Endothelial cell of umbilical vein (primary cell): Measurements from ENCODE around the gene MDN1. TPM values are rescaled to one million over a fixed set of nuclear protein-coding genes. Genes with fewer than 3 reads are reported as not detected.

Experiments used
- BruUV-seq: library from RNA; stranded (reverse); fragments of 400-500 nt; replicated peaks from 2 replicates; lab custom pipeline; 2021; lab: Mats Ljungman, UMichigan
- CTCF ChIA-PET: fragments of 300-600, 350-600 bp; sonication (Branson Sonifier 250); formaldehyde crosslinking; loops from one replicate; lab custom pipeline; 2021; ENCODE audit warnings: antibody characterized with exemption, inconsistent platforms; lab: Charles Lee
- POLR2A ChIA-PET: fragments of 300-600, 350-600 bp; sonication (Branson Sonifier 250); formaldehyde crosslinking; loops from one replicate; lab custom pipeline; 2021; ENCODE audit warnings: antibody characterized with exemption, inconsistent platforms; lab: Charles Lee
- DNase-seq: peaks from one replicate; pipeline ENCODE4 v3.0.0-alpha.2; 2011; ENCODE audit warnings: low read depth, low spot score
- FAIRE-seq: peaks from 2 replicates; lab custom pipeline; 2011; peaks lifted over from hg19 to GRCh38; lab: Jason Lieb, UNC
- H2AFZ ChIP-seq: 2 replicates; pipeline ENCODE4 v1.6.0; 2012; ENCODE audit warnings: low read depth, low read length, control low read depth, inconsistent platforms
- H3K27ac ChIP-seq: 2 replicates; pipeline ENCODE4 v1.5.1; 2011; ENCODE audit warnings: low read depth, mild to moderate bottlenecking, control low read depth, low read length, moderate library complexity; ENCODE audit not compliant: insufficient read depth
- H3K27me3 ChIP-seq, 2 experiments: 2 replicates each; pipeline versions ENCODE4 v1.6.0 to v1.6.1; 2011; ENCODE audit warnings: low read length in 2 of 2, mixed read lengths in 1 of 2; ENCODE audit not compliant: control insufficient read depth in 2 of 2, insufficient read depth in 2 of 2
- H3K36me3 ChIP-seq, 2 experiments: 2 replicates in 1 of 2; 3 replicates in 1 of 2; pipeline ENCODE4 v1.5.1; 2011; ENCODE audit warnings: low read length in 2 of 2, mild to moderate bottlenecking in 1 of 2, moderate library complexity in 1 of 2; ENCODE audit not compliant: control insufficient read depth in 2 of 2, insufficient read depth in 2 of 2; ENCODE audit errors: extremely low read depth in 1 of 2
- H3K4me1 ChIP-seq: 3 replicates; pipeline ENCODE4 v1.5.1; 2011; ENCODE audit warnings: mild to moderate bottlenecking, low read length; ENCODE audit not compliant: control insufficient read depth, insufficient read depth; ENCODE audit errors: extremely low read depth
- H3K4me2 ChIP-seq: 2 replicates; pipeline ENCODE4 v1.6.1; 2011; ENCODE audit warnings: low read length, control low read depth, mixed read lengths; ENCODE audit not compliant: insufficient read depth
- H3K4me3 ChIP-seq, 3 experiments: fragments of 200-600 bp in 1 of 3; sonication (generic), shearing (Covaris generic) in 1 of 3; replicated peaks in 1 of 3; 2 replicates each; pipeline ENCODE4 v1.5.1; 2011 to 2016; ENCODE audit warnings: control low read depth in 3 of 3, low read length in 3 of 3, mild to moderate bottlenecking in 2 of 3, inconsistent platforms in 1 of 3, low read depth in 1 of 3, moderate library complexity in 1 of 3; ENCODE audit not compliant: insufficient read depth in 1 of 3
- H3K79me2 ChIP-seq: 2 replicates; pipeline ENCODE4 v1.6.0; 2012; ENCODE audit warnings: low read length, inconsistent platforms; ENCODE audit not compliant: control insufficient read depth, insufficient read depth
- H3K9ac ChIP-seq: replicated peaks from 2 replicates; pipeline ENCODE3; 2011; ENCODE audit warnings: low read length, control low read depth; ENCODE audit not compliant: insufficient read depth; ENCODE audit errors: extremely low read depth
- H3K9me1 ChIP-seq: replicated peaks from 3 replicates; pipeline ENCODE4 v1.6.0; 2011; ENCODE audit warnings: mild to moderate bottlenecking, low read length; ENCODE audit not compliant: control insufficient read depth, insufficient read depth; ENCODE audit errors: extremely low read depth
- H3K9me3 ChIP-seq: replicated peaks from 2 replicates; pipeline ENCODE4 v1.5.1; 2012; ENCODE audit warnings: low read length, inconsistent platforms; ENCODE audit not compliant: control insufficient read depth, insufficient read depth
- H4K20me1 ChIP-seq: replicated peaks from 2 replicates; pipeline ENCODE3; 2011; ENCODE audit warnings: mild to moderate bottlenecking, low read length; ENCODE audit not compliant: control insufficient read depth, insufficient read depth; ENCODE audit errors: extremely low read depth
- EZH2 ChIP-seq: IDR thresholded peaks from 2 replicates; pipeline ENCODE4 v1.6.1; 2012; ENCODE audit warnings: borderline replicate concordance, low read depth, mild to moderate bottlenecking, moderate library complexity, low read length, inconsistent platforms; ENCODE audit not compliant: severe bottlenecking
- FOS ChIP-seq: IDR thresholded peaks from 2 replicates; pipeline ENCODE4 v1.6.1; 2011; ENCODE audit warnings: mild to moderate bottlenecking, low read length, moderate library complexity, borderline replicate concordance; ENCODE audit not compliant: insufficient read depth
- GATA2 ChIP-seq: IDR thresholded peaks from 2 replicates; pipeline ENCODE4 v1.7.0; 2011; ENCODE audit warnings: low read depth, mild to moderate bottlenecking, moderate library complexity, mixed read lengths, low read length; ENCODE audit not compliant: insufficient read length, insufficient read depth
- JUN ChIP-seq: IDR thresholded peaks from 2 replicates; pipeline ENCODE4 v1.6.1; 2011; ENCODE audit warnings: borderline replicate concordance, low read depth; ENCODE audit not compliant: insufficient read length, insufficient read depth
- MYC ChIP-seq: IDR thresholded peaks from one replicate; pipeline ENCODE4 v1.6.1; 2011; ENCODE audit warnings: mild to moderate bottlenecking, low read depth, low read length
- POLR2A ChIP-seq: IDR thresholded peaks from 2 replicates; pipeline ENCODE4 v1.6.1; 2012; ENCODE audit warnings: low read depth, mild to moderate bottlenecking, control low read depth, low read length
- POLR2AphosphoS5 ChIP-seq: IDR thresholded peaks from 2 replicates; pipeline ENCODE4 v1.6.1; 2012; ENCODE audit warnings: low read depth, mild to moderate bottlenecking, control low read depth, low read length, moderate library complexity; ENCODE audit not compliant: insufficient read depth
- dilution Hi-C: fragments of 300-500 bp; cut with MboI; formaldehyde crosslinking; loops from one replicate; pipeline ENCODE4 v1.15.0; 2019; ENCODE audit warnings: low sequenced_read_pairs; ENCODE audit not compliant: extremely low pct_ligation_motif_present
- intact Hi-C: fragments of 100-400 bp; cut with micrococcal nuclease; formaldehyde crosslinking; loops from one replicate; pipeline ENCODE4 v1.10.0; 2022
- polyA plus RNA-seq, 4 experiments: library from polyadenylated mRNA; depleted of rRNA in 3 of 4; stranded (reverse) in 3 of 4; unstranded in 1 of 4; fragments of >200 nt; gene quantifications; 2 replicates each; pipeline versions ENCODE4 v1.2.1 to v1.2.3, GENCODE V29; 2011 to 2012; ENCODE audit warnings: missing spikeins in 1 of 4
- total RNA-seq: library from RNA; stranded (reverse); gene quantifications from 2 replicates; pipeline ENCODE4 v1.2.3, GENCODE V29; 2021
- TF ChIP-seq, protein P1 (sequence below), 2 donors: IDR thresholded peaks; 1 replicate in 1 of 2; 2 replicates in 1 of 2; pipeline ENCODE4 v1.5.1; 2011; ENCODE audit warnings: low read length in 2 of 2, mild to moderate bottlenecking in 2 of 2, moderate library complexity in 2 of 2, control low read depth in 1 of 2, inconsistent platforms in 1 of 2, low read depth in 1 of 2; ENCODE audit not compliant: insufficient read depth in 1 of 2; ENCODE audit errors: extremely low read depth in 1 of 2
- TF ChIP-seq, protein P2 (sequence below): IDR thresholded peaks from 2 replicates; pipeline ENCODE4 v1.6.1; 2011; ENCODE audit not compliant: insufficient read depth, insufficient read length

The MDN1 gene
- total and polyA plus RNA-seq, 2 donors (not counting 3 experiments of a cell fraction or from before 2014, with no cell fraction given) = 9.2 to 39.6 TPM

DNA sequence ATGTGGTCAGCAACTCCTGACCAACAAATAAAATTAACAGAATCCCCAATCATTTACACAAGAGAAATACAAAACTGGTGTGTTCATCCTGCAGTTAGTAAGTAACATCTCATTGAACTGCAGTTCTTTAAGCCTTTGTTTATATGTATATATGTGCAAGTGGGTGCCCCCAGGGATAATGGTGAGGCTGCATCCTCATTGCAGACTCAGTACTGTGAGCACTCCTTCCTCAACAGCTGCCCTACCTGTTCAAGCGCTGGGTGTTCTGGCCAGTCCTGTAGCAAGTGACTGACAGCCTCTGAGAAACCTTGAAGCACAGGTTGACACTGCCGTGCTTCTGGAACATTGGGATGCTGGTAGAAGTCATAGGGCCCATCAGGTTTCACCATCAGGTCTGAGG lies 131.3 kb downstream of the MDN1 start:
- Histone ChIP-seq H3K4me3 (no peak overlapping the region), H2AFZ (no peak overlapping the region), H3K27ac (no peak overlapping the region), H4K20me1 (no peaks in the 10 kb centered on the region), H3K27me3 (no peaks in the 10 kb centered on the region), H3K4me1 (no peaks in the 10 kb centered on the region), H3K9me1 (no peaks in the 10 kb centered on the region), H3K9me3 (no peaks in the 10 kb centered on the region), H3K79me2 (no peaks in the 10 kb centered on the region), H3K36me3 (peaks cover 14 to 25% of the 10 kb centered on the region in 2 experiments), H3K4me2 (no peak overlapping the region), H3K9ac (no peak overlapping the region)
- ChIA-PET POLR2A (no interaction called here), CTCF (no interaction called here)
- intact Hi-C loops (no loop called here), dilution Hi-C loops (no loop called here)
- DNase-seq (no peak), FAIRE-seq (no peak)
- TF ChIP-seq POLR2A = no peak
- TF ChIP-seq, protein P1, sequence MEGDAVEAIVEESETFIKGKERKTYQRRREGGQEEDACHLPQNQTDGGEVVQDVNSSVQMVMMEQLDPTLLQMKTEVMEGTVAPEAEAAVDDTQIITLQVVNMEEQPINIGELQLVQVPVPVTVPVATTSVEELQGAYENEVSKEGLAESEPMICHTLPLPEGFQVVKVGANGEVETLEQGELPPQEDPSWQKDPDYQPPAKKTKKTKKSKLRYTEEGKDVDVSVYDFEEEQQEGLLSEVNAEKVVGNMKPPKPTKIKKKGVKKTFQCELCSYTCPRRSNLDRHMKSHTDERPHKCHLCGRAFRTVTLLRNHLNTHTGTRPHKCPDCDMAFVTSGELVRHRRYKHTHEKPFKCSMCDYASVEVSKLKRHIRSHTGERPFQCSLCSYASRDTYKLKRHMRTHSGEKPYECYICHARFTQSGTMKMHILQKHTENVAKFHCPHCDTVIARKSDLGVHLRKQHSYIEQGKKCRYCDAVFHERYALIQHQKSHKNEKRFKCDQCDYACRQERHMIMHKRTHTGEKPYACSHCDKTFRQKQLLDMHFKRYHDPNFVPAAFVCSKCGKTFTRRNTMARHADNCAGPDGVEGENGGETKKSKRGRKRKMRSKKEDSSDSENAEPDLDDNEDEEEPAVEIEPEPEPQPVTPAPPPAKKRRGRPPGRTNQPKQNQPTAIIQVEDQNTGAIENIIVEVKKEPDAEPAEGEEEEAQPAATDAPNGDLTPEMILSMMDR (IDR thresholded peaks at IDR 0.05; ENCODE audit: extremely low read depth in 1 of 2, insufficient read depth in 1 of 2, low read depth in 1 of 2, low read length in 2 of 2) = no peak
- no peak for TF ChIP-seq GATA2
- TF ChIP-seq, protein P2, sequence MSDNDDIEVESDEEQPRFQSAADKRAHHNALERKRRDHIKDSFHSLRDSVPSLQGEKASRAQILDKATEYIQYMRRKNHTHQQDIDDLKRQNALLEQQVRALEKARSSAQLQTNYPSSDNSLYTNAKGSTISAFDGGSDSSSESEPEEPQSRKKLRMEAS = no peak
- TF ChIP-seq FOS = no peak
- no peak for TF ChIP-seq POLR2AphosphoS5
- no peak for TF ChIP-seq EZH2
- no peak for TF ChIP-seq JUN
- TF ChIP-seq MYC = no peak
- BruUV-seq = no TSS peak
